ENCODE data around the gene TKT.
"Not testable (repeated sequence)": the region's sequence is repeated elsewhere in the genome, so short reads cannot be mapped to it uniquely, and the experiment has no call there.

DNA sequence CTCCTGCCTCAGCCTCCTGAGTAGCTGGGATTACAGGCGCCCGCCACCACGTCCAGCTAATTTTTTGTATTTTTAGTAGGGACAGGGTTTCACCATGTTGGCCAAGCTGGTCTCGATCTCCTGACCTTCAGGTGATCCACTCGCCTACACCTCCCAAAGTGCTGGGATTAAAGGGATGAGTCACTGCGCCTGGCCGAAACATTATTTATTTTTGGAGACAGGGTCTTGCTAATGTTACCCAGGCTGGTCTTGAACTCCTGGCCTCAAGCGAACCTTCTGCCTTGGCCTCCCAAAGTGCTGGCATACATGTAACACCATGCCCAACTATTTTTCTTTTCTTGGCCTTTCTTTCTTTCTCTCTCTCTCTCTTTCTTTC, 2.9 kb downstream of the TKT start:
- TF ChIP-seq, protein P1, sequence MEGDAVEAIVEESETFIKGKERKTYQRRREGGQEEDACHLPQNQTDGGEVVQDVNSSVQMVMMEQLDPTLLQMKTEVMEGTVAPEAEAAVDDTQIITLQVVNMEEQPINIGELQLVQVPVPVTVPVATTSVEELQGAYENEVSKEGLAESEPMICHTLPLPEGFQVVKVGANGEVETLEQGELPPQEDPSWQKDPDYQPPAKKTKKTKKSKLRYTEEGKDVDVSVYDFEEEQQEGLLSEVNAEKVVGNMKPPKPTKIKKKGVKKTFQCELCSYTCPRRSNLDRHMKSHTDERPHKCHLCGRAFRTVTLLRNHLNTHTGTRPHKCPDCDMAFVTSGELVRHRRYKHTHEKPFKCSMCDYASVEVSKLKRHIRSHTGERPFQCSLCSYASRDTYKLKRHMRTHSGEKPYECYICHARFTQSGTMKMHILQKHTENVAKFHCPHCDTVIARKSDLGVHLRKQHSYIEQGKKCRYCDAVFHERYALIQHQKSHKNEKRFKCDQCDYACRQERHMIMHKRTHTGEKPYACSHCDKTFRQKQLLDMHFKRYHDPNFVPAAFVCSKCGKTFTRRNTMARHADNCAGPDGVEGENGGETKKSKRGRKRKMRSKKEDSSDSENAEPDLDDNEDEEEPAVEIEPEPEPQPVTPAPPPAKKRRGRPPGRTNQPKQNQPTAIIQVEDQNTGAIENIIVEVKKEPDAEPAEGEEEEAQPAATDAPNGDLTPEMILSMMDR (IDR thresholded peaks at IDR 0.05), result not testable (repeated sequence)
- not testable (repeated sequence) for TF ChIP-seq POLR2A (IDR thresholded peaks at IDR 0.05)

Measured in ovary (tissue), 3 donors.